ENCODE results near the gene KIAA0825.
"Not testable (repeated sequence)": the region's sequence is repeated elsewhere in the genome, so short reads cannot be mapped to it uniquely, and the experiment has no call there.

The KIAA0825 gene

GRCh38 chr5:94240134-94240533 is 378.3 kb downstream of the KIAA0825 start:
- no peak for DNase-seq

GRCh38 chr5:94239266-94239665 is 379.1 kb downstream of the KIAA0825 start:
- no peak for DNase-seq

GRCh38 chr5:94234987-94235386 is 383.4 kb downstream of the KIAA0825 start:
- no peak for DNase-seq

- no peak for DNase-seq
Measured at GRCh38 chr5:94228791-94229190, 389.6 kb downstream of the KIAA0825 start.

- no peak for DNase-seq
Measured at GRCh38 chr5:94223235-94223634, 395.2 kb downstream of the KIAA0825 start.

- no peak for DNase-seq
Measured at GRCh38 chr5:94218374-94218773, 400.0 kb downstream of the KIAA0825 start.

GRCh38 chr5:94217745-94218144 is 400.7 kb downstream of the KIAA0825 start:
- DNase-seq, result no peak

- no peak for DNase-seq
Measured at GRCh38 chr5:94217216-94217615, 401.2 kb downstream of the KIAA0825 start.

- DNase-seq, result no peak
Measured at GRCh38 chr5:94212476-94212875, 405.9 kb downstream of the KIAA0825 start.

GRCh38 chr5:94209774-94210355 is 408.5 kb downstream of the KIAA0825 start:
- no peak for DNase-seq

- no peak for DNase-seq
Measured at GRCh38 chr5:94209272-94209671, 409.1 kb downstream of the KIAA0825 start.

GRCh38 chr5:94199566-94199965 is 418.8 kb downstream of the KIAA0825 start:
- DNase-seq, result no peak

GRCh38 chr5:94197970-94198369 is 420.4 kb downstream of the KIAA0825 start:
- DNase-seq, result no peak

- DNase-seq, result no peak
Measured at GRCh38 chr5:94196953-94197352, 421.5 kb downstream of the KIAA0825 start.

GRCh38 chr5:94192658-94193391 is 425.6 kb downstream of the KIAA0825 start:
- no peak for DNase-seq

GRCh38 chr5:94191604-94192003 is 426.8 kb downstream of the KIAA0825 start:
- no peak for DNase-seq

- no peak for DNase-seq
Measured at GRCh38 chr5:94188725-94189124, 429.7 kb downstream of the KIAA0825 start.

- no peak for DNase-seq
Measured at GRCh38 chr5:94184870-94185269, 433.5 kb downstream of the KIAA0825 start.

- no peak for DNase-seq
Measured at GRCh38 chr5:94181895-94182294, 436.5 kb downstream of the KIAA0825 start.

GRCh38 chr5:94180761-94181160 is 437.6 kb downstream of the KIAA0825 start:
- no peak for DNase-seq

GRCh38 chr5:94175912-94176311 is 442.5 kb downstream of the KIAA0825 start:
- DNase-seq, result no peak

- no peak for DNase-seq
Measured at GRCh38 chr5:94174748-94175411, 443.5 kb downstream of the KIAA0825 start.

GRCh38 chr5:94173100-94173499 is 445.3 kb downstream of the KIAA0825 start:
- DNase-seq, result no peak

- DNase-seq, result not testable (repeated sequence)
Measured at GRCh38 chr5:94171070-94171469, 447.3 kb downstream of the KIAA0825 start.

Measured in stimulated activated CD8-positive, alpha-beta memory T cell treated with anti-CD3 and anti-CD28 coated beads, Interleukin-4, amount 100 ng/mL, for 48 hours (primary cell).